C4-2B (cell line): ENCODE results near the gene PLXNA4.

Experiments
- H3K27ac ChIP-seq: fragments of 450-650 bp; 2 replicates; pipeline ENCODE4 v1.5.1; 2017
- CTCF ChIP-seq: fragments of 450-650 bp; conservative IDR thresholded peaks from 2 replicates; pipeline ENCODE4 v1.5.1; 2017; ENCODE audit warnings: mild to moderate bottlenecking
- ZFX ChIP-seq: fragments of 450-650 bp; IDR thresholded peaks from 2 replicates; pipeline ENCODE4 v1.6.1; 2017

The PLXNA4 gene

GRCh38 chr7:132367795-132368194 lies 208.5 kb downstream of the PLXNA4 start:
- H3K27ac ChIP-seq: no peak overlapping the region
- TF ChIP-seq ZFX: no peak
- TF ChIP-seq CTCF: no peak

- no peak overlapping the region for H3K27ac ChIP-seq
- TF ChIP-seq CTCF (no peak), ZFX (no peak)
These were observed 209.3 kb downstream of the PLXNA4 start for GRCh38 chr7:132367004-132367403.

GRCh38 chr7:132364226-132364625 lies 212.0 kb downstream of the PLXNA4 start:
- H3K27ac ChIP-seq: no peak overlapping the region
- no peak for TF ChIP-seq CTCF
- TF ChIP-seq ZFX: no peak

GRCh38 chr7:132362059-132362458 lies 214.2 kb downstream of the PLXNA4 start:
- no peak overlapping the region for H3K27ac ChIP-seq
- TF ChIP-seq CTCF: no peak

GRCh38 chr7:132361146-132361545 lies 215.1 kb downstream of the PLXNA4 start:
- no peak overlapping the region for H3K27ac ChIP-seq
- TF ChIP-seq ZFX: no peak
- TF ChIP-seq CTCF: no peak

GRCh38 chr7:132359743-132360142 lies 216.5 kb downstream of the PLXNA4 start:
- TF ChIP-seq CTCF (no peak), ZFX (no peak)
- no peak overlapping the region for H3K27ac ChIP-seq

GRCh38 chr7:132355048-132355447 lies 221.2 kb downstream of the PLXNA4 start:
- no peak overlapping the region for H3K27ac ChIP-seq

More at GRCh38 chr7:132355048-132355447, 221.2 kb downstream of the PLXNA4 start:
- TF ChIP-seq ZFX: no peak
- no peak for TF ChIP-seq CTCF
